ENCODE data around the gene BEND5.

BEND5 gene

GRCh38 chr1:48738356-48738755, 38.3 kb downstream of the BEND5 start:
- Histone ChIP-seq H3K27me3 (no peaks in the 10 kb centered on the region), H3K4me1 (ENCODE audit: control insufficient read depth in 1 of 2, insufficient read depth in 1 of 2, low read depth in 1 of 2, low read length in 1 of 2) (no peaks in the 10 kb centered on the region), H3K36me3 (no peaks in the 10 kb centered on the region), H3K4me3 (ENCODE audit: low read depth in 1 of 2, low read length in 1 of 2) (no peak overlapping the region), H3K27ac (no peak overlapping the region), H3K9me3 (no peaks in the 10 kb centered on the region)
- no peak for TF ChIP-seq CTCF (IDR thresholded peaks at IDR 0.05)

- TF ChIP-seq CTCF (IDR thresholded peaks at IDR 0.05) = no peak
- H3K36me3 ChIP-seq = no peaks in the 10 kb centered on the region
These were observed 40.9 kb downstream of the BEND5 start for GRCh38 chr1:48735796-48736195.

GRCh38 chr1:48730164-48730910, 46.4 kb downstream of the BEND5 start:
- Histone ChIP-seq H3K36me3 (no peaks in the 10 kb centered on the region), H3K27me3 (no peaks in the 10 kb centered on the region), H3K4me1 (ENCODE audit: control insufficient read depth in 1 of 2, insufficient read depth in 1 of 2, low read depth in 1 of 2, low read length in 1 of 2) (no peaks in the 10 kb centered on the region), H3K9me3 (no peaks in the 10 kb centered on the region), H3K27ac (no peak overlapping the region), H3K4me3 (ENCODE audit: low read depth in 1 of 2, low read length in 1 of 2) (no peak overlapping the region)
- no peak for TF ChIP-seq CTCF (IDR thresholded peaks at IDR 0.05)

More at GRCh38 chr1:48735796-48736195, 40.9 kb downstream of the BEND5 start:
- H3K9me3 ChIP-seq = no peaks in the 10 kb centered on the region
- no peak overlapping the region for H3K4me3 ChIP-seq (ENCODE audit: low read depth in 1 of 2, low read length in 1 of 2)
- H3K27me3 ChIP-seq = no peaks in the 10 kb centered on the region
- H3K4me1 ChIP-seq (ENCODE audit: control insufficient read depth in 1 of 2, insufficient read depth in 1 of 2, low read depth in 1 of 2, low read length in 1 of 2) = no peaks in the 10 kb centered on the region
- no peak overlapping the region for H3K27ac ChIP-seq

- Histone ChIP-seq H3K27me3 (no peaks in the 10 kb centered on the region), H3K4me1 (ENCODE audit: control insufficient read depth in 1 of 2, insufficient read depth in 1 of 2, low read depth in 1 of 2, low read length in 1 of 2) (no peaks in the 10 kb centered on the region), H3K9me3 (no peaks in the 10 kb centered on the region), H3K4me3 (ENCODE audit: low read depth in 1 of 2, low read length in 1 of 2) (no peak overlapping the region), H3K27ac (no peak overlapping the region), H3K36me3 (no peaks in the 10 kb centered on the region)
- no peak for TF ChIP-seq CTCF (IDR thresholded peaks at IDR 0.05)
These were observed 48.1 kb downstream of the BEND5 start for GRCh38 chr1:48728584-48728983.

GRCh38 chr1:48726557-48727215, 50.0 kb downstream of the BEND5 start:
- Histone ChIP-seq H3K27me3 (no peaks in the 10 kb centered on the region), H3K4me1 (ENCODE audit: control insufficient read depth in 1 of 2, insufficient read depth in 1 of 2, low read depth in 1 of 2, low read length in 1 of 2) (no peaks in the 10 kb centered on the region), H3K9me3 (no peaks in the 10 kb centered on the region), H3K36me3 (no peaks in the 10 kb centered on the region), H3K4me3 (ENCODE audit: low read depth in 1 of 2, low read length in 1 of 2) (no peak overlapping the region), H3K27ac (no peak overlapping the region)
- no peak for TF ChIP-seq CTCF (IDR thresholded peaks at IDR 0.05)
